ENCODE measurements around the gene ID3.

Gene ID3

DNA sequence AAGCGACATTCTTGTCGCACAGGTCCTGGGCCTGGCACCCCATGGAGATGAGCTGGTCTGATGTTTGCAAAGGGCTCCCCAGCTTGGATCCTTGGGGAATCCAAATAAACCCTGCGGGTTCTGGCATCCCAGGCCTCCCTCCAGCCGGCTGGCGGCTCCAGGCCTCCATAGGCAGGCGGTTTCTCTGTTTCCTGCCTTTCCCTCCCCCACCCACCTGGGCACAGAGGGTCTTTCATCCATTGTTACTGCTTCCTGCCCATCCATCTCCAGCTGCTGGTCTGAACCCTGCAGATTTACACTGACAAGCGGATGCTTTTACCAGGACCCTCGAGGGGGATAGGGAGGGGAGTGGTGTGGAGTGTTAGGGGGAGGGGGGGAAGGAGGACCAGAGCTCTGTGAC is 39.1 kb upstream of the ID3 start:
- H3K9ac ChIP-seq (ENCODE audit: insufficient read length, low read depth): no peak overlapping the region
- H3K9me3 ChIP-seq (ENCODE audit: insufficient read depth, low read length): no peaks in the 10 kb centered on the region
- H3K27me3 ChIP-seq (ENCODE audit: insufficient read depth, insufficient read length): no peaks in the 10 kb centered on the region
- H3K4me1 ChIP-seq (ENCODE audit: insufficient read depth, insufficient read length): peaks cover 26% of the 10 kb centered on the region
- no peak for TF ChIP-seq YY1 (IDR thresholded peaks at IDR 0.05; ENCODE audit: insufficient read depth, insufficient read length)
- TF ChIP-seq ZNF274 (IDR thresholded peaks at IDR 0.05; ENCODE audit: low read depth, low read length): no peak
- TF ChIP-seq SUZ12 (IDR thresholded peaks at IDR 0.05; ENCODE audit: extremely low read depth, insufficient read depth, insufficient read length): no peak
- DNase-seq (ENCODE audit: low read depth, low spot score): peak; percentile 86
- H3K36me3 ChIP-seq (ENCODE audit: insufficient read depth, insufficient read length, low read length): no peaks in the 10 kb centered on the region
- H3K4me3 ChIP-seq (ENCODE audit: insufficient read length, low read depth): no peak overlapping the region

DNA sequence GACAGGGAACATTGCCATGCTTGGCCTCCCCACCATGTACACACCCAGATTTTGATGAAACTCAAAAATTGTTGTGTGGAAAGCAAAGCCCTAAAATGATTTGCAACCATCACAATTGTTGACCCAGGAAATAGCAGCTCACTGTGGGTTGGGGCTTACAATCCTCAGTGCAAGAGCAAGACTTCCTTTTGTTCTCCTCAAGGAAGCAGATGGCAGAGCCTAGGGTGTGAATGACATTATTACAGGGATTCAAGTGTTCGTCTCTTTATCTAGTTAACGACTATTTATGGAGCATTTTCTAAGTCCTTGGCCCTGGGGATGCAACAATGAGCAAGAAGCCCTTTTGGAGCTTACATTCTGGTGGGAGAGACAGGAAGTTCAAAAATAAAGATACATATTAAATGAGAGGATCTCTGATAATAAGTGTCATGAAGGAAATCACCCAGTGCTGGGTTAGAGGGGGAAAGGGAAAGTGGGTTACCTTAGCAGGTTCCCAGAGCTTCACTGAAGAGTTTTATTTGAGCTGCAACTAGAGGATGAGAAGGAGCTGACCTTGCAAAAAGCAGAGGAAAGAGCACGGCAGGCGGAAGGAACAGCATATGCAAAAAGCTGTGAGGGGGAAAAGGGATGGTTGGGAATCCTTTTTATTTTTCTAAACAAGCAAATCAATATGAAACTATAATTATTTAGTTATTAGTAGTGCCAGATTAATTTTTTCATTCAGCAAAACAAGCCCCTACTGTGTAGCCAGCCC is 38.5 kb upstream of the ID3 start:
- H3K4me3 ChIP-seq (ENCODE audit: insufficient read length, low read depth): no peak overlapping the region
- H3K4me1 ChIP-seq (ENCODE audit: insufficient read depth, insufficient read length): peaks cover 26% of the 10 kb centered on the region
- TF ChIP-seq ZNF274 (IDR thresholded peaks at IDR 0.05; ENCODE audit: low read depth, low read length) (no peak), YY1 (IDR thresholded peaks at IDR 0.05; ENCODE audit: insufficient read depth, insufficient read length) (no peak), SUZ12 (IDR thresholded peaks at IDR 0.05; ENCODE audit: extremely low read depth, insufficient read depth, insufficient read length) (no peak)
- no peaks in the 10 kb centered on the region for H3K9me3 ChIP-seq (ENCODE audit: insufficient read depth, low read length)
- peak; percentile 27 for DNase-seq (ENCODE audit: low read depth, low spot score)
- H3K36me3 ChIP-seq (ENCODE audit: insufficient read depth, insufficient read length, low read length): no peaks in the 10 kb centered on the region
- no peaks in the 10 kb centered on the region for H3K27me3 ChIP-seq (ENCODE audit: insufficient read depth, insufficient read length)
- H3K9ac ChIP-seq (ENCODE audit: insufficient read length, low read depth): peak overlapping the region; percentile 6

DNA sequence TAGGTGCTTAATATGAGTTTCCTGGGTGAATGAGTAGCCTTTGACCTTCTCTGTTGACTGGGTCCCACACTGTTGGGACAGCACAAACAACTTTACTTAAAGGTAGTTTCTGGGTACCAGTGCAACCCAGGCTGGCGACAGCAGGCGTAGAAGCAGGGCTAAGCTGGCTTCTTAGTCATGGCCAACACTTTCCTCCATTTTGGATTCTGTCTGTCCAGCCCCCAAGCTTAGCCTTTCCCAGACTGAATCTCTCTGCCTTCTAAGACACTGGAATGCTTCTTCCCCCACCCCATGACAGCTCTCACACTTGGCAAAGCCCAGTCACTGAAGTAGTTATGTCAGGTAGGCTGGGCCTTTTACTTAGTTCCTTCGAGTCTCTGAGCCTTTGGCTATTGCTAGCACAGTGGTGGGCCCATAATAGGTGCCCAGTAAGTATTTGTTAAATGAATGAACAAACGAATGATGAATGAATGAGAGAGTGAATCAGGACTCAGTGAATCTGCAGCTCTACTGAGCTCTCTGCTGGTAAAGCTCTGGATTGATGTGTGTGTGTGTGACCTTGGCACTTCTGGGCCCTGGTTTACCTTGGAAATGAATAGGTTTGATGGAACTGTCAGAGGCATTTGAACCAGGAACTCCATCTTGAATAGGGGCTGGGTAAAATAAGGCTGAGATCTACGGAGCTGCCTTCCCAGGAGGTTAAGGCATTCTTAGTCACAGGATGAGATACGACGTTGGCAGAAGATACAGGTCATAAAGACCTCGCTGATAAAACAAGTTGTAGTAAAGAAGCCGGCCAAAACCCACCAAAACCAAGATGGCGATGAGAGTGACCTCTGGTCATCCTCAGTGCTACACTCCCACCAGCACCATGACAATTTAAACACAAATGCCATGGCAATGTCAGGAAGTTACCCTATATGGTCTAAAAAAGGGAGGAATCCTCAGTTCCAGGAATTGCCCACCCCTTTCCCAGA is 37.4 kb upstream of the ID3 start:
- no peak for TF ChIP-seq SUZ12 (IDR thresholded peaks at IDR 0.05; ENCODE audit: extremely low read depth, insufficient read depth, insufficient read length)
- TF ChIP-seq YY1 (IDR thresholded peaks at IDR 0.05; ENCODE audit: insufficient read depth, insufficient read length): no peak
- TF ChIP-seq ZNF274 (IDR thresholded peaks at IDR 0.05; ENCODE audit: low read depth, low read length): no peak
- Histone ChIP-seq H3K9ac (ENCODE audit: insufficient read length, low read depth) (no peak overlapping the region), H3K4me1 (ENCODE audit: insufficient read depth, insufficient read length) (peaks cover 28% of the 10 kb centered on the region), H3K9me3 (ENCODE audit: insufficient read depth, low read length) (no peaks in the 10 kb centered on the region), H3K36me3 (ENCODE audit: insufficient read depth, insufficient read length, low read length) (no peaks in the 10 kb centered on the region), H3K27me3 (ENCODE audit: insufficient read depth, insufficient read length) (no peaks in the 10 kb centered on the region), H3K4me3 (ENCODE audit: insufficient read length, low read depth) (no peak overlapping the region)
- DNase-seq (ENCODE audit: low read depth, low spot score): no peak

DNA sequence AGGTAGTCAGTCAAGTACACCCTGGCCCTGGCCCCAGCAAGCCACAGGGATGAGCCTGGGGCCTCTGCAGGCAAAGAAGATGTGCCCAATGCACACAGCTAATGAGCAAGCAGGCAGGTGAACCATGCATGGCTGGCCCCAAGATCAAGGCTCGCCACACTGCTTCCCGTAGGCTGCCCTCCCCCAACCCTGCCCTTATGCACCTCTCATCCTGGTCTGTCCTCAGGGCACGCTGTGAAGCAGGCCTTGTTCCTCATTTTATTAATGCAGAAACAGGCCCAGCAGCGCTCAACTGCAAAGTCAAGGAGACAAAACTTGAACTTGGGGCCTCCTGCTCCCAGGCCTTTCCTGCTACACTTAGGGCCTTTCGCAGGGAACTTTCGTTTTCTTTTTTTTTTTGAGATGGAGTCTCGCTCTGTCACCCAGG is 35.6 kb upstream of the ID3 start:
- no peaks in the 10 kb centered on the region for H3K36me3 ChIP-seq (ENCODE audit: insufficient read depth, insufficient read length, low read length)
- H3K9ac ChIP-seq (ENCODE audit: insufficient read length, low read depth): no peak overlapping the region
- H3K27me3 ChIP-seq (ENCODE audit: insufficient read depth, insufficient read length): no peaks in the 10 kb centered on the region
- TF ChIP-seq SUZ12 (IDR thresholded peaks at IDR 0.05; ENCODE audit: extremely low read depth, insufficient read depth, insufficient read length) (no peak), ZNF274 (IDR thresholded peaks at IDR 0.05; ENCODE audit: low read depth, low read length) (no peak), YY1 (IDR thresholded peaks at IDR 0.05; ENCODE audit: insufficient read depth, insufficient read length) (no peak)
- peaks cover 20% of the 10 kb centered on the region for H3K4me1 ChIP-seq (ENCODE audit: insufficient read depth, insufficient read length)
- DNase-seq (ENCODE audit: low read depth, low spot score): no peak
- H3K4me3 ChIP-seq (ENCODE audit: insufficient read length, low read depth): no peak overlapping the region
- no peaks in the 10 kb centered on the region for H3K9me3 ChIP-seq (ENCODE audit: insufficient read depth, low read length)

- TF ChIP-seq YY1 (IDR thresholded peaks at IDR 0.05; ENCODE audit: insufficient read depth, insufficient read length): no peak
- TF ChIP-seq ZNF274 (IDR thresholded peaks at IDR 0.05; ENCODE audit: low read depth, low read length): no peak
- TF ChIP-seq SUZ12 (IDR thresholded peaks at IDR 0.05; ENCODE audit: extremely low read depth, insufficient read depth, insufficient read length): no peak
- Histone ChIP-seq H3K9ac (ENCODE audit: insufficient read length, low read depth) (no peak overlapping the region), H3K4me1 (ENCODE audit: insufficient read depth, insufficient read length) (peaks cover 20% of the 10 kb centered on the region), H3K27me3 (ENCODE audit: insufficient read depth, insufficient read length) (no peaks in the 10 kb centered on the region), H3K9me3 (ENCODE audit: insufficient read depth, low read length) (no peaks in the 10 kb centered on the region), H3K4me3 (ENCODE audit: insufficient read length, low read depth) (no peak overlapping the region), H3K36me3 (ENCODE audit: insufficient read depth, insufficient read length, low read length) (no peaks in the 10 kb centered on the region)
- no peak for DNase-seq (ENCODE audit: low read depth, low spot score)
Measured at GRCh38 chr1:23594149-23594907, 35.0 kb upstream of the ID3 start.

DNA sequence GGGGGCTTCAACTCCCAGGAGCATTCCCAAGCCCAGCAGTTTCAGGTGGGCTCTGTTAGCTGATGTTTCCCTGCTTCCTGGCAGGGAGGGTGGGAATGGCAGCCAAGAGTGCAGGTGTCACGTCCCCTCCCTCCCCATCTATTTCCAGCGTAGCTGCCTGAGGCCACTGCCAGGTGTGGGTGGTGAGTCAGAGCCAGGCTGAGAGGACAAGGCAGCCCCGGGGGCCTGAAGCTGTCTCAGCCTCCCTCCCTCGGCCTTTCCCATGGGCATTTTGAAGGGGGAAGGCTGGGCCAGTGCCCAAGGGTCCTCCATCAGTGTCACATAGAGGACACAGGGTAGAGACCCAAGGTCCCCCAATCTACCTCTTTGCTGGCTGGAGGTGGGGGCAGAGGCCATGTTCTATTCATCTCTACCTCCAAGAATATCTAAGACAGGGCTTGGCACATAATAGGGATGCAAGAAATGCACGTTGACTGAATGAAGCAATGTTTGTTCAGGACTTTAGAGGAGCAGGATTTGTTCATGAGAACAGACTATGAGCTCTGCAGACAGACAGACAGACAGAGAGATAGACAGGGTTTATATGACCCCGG is 34.4 kb upstream of the ID3 start:
- no peak for DNase-seq (ENCODE audit: low read depth, low spot score)

More for the DNA sequence above, 34.4 kb upstream of the ID3 start:
- H3K9me3 ChIP-seq (ENCODE audit: insufficient read depth, low read length): no peaks in the 10 kb centered on the region
- no peaks in the 10 kb centered on the region for H3K27me3 ChIP-seq (ENCODE audit: insufficient read depth, insufficient read length)
- H3K36me3 ChIP-seq (ENCODE audit: insufficient read depth, insufficient read length, low read length): no peaks in the 10 kb centered on the region
- no peak overlapping the region for H3K4me3 ChIP-seq (ENCODE audit: insufficient read length, low read depth)
- H3K9ac ChIP-seq (ENCODE audit: insufficient read length, low read depth): no peak overlapping the region
- TF ChIP-seq YY1 (IDR thresholded peaks at IDR 0.05; ENCODE audit: insufficient read depth, insufficient read length) (no peak), ZNF274 (IDR thresholded peaks at IDR 0.05; ENCODE audit: low read depth, low read length) (no peak), SUZ12 (IDR thresholded peaks at IDR 0.05; ENCODE audit: extremely low read depth, insufficient read depth, insufficient read length) (no peak)
- peaks cover 16% of the 10 kb centered on the region for H3K4me1 ChIP-seq (ENCODE audit: insufficient read depth, insufficient read length)
